CD14-positive monocyte (primary cell): ENCODE data around the gene ACTR10. TPM values are rescaled to one million over a fixed set of nuclear protein-coding genes. Genes with fewer than 3 reads are reported as not detected.

Source experiments
- DNase-seq, 3 donors: peaks; one replicate each; pipeline ENCODE4 v3.0.0-alpha.2; 2011 to 2022
- H2AFZ ChIP-seq: 2 replicates; pipeline ENCODE4 v1.6.0; 2012; ENCODE audit warnings: mild to moderate bottlenecking, low read depth, low read length, inconsistent platforms; ENCODE audit not compliant: insufficient read depth, poor library complexity, severe bottlenecking
- H3K27ac ChIP-seq, 2 donors: 1 replicate in 1 of 2; 2 replicates in 1 of 2; pipeline ENCODE4 v1.5.1; 2012 to 2013; ENCODE audit warnings: low read length in 2 of 2, control low read depth in 1 of 2, inconsistent platforms in 1 of 2, low read depth in 1 of 2, mild to moderate bottlenecking in 1 of 2
- H3K27me3 ChIP-seq, 2 donors: one replicate each; pipeline versions ENCODE4 v1.6.0 to v1.6.1; 2011 to 2013; ENCODE audit warnings: low read length in 2 of 2; ENCODE audit not compliant: control insufficient read depth in 2 of 2, insufficient read depth in 2 of 2
- H3K36me3 ChIP-seq, 2 donors: replicated peaks in 1 of 2; 1 replicate in 1 of 2; 2 replicates in 1 of 2; pipeline versions ENCODE4 v1.5.1 to v1.6.1; 2012 to 2013; ENCODE audit warnings: low read length in 2 of 2, control low read depth in 1 of 2, inconsistent platforms in 1 of 2, mild to moderate bottlenecking in 1 of 2; ENCODE audit not compliant: insufficient read depth in 2 of 2, control insufficient read depth in 1 of 2
- H3K4me1 ChIP-seq, 2 donors: 1 replicate in 1 of 2; 2 replicates in 1 of 2; pipeline versions ENCODE4 v1.5.1 to v1.6.1; 2012 to 2013; ENCODE audit warnings: low read length in 2 of 2, control low read depth in 1 of 2, inconsistent platforms in 1 of 2, mild to moderate bottlenecking in 1 of 2, moderate library complexity in 1 of 2; ENCODE audit not compliant: insufficient read depth in 2 of 2, control insufficient read depth in 1 of 2
- H3K4me2 ChIP-seq: replicated peaks from 2 replicates; pipeline ENCODE3; 2012; ENCODE audit warnings: low read length, moderate library complexity, mild to moderate bottlenecking; ENCODE audit not compliant: poor library complexity, severe bottlenecking; ENCODE audit errors: extremely low read depth
- H3K4me3 ChIP-seq, 3 experiments: fragments of 200-600 bp in 1 of 3; sonication (generic) in 1 of 3; replicated peaks in 1 of 3; 1 replicate in 2 of 3; 2 replicates in 1 of 3; pipeline ENCODE4 v1.5.1; 2011 to 2013; ENCODE audit warnings: low read length in 3 of 3, mild to moderate bottlenecking in 3 of 3, control low read depth in 2 of 3, low read depth in 2 of 3, inconsistent platforms in 1 of 3, moderate library complexity in 1 of 3
- H3K79me2 ChIP-seq: 2 replicates; pipeline ENCODE4 v1.6.0; 2012; ENCODE audit warnings: mild to moderate bottlenecking, control low read depth, inconsistent platforms, low read length, moderate library complexity; ENCODE audit not compliant: insufficient read depth
- H3K9ac ChIP-seq: 2 replicates; pipeline ENCODE4 v1.6.0; 2017; ENCODE audit warnings: low read length, mild to moderate bottlenecking; ENCODE audit not compliant: insufficient read depth, poor library complexity, severe bottlenecking
- H3K9me3 ChIP-seq, 2 donors: replicated peaks in 1 of 2; 1 replicate in 1 of 2; 2 replicates in 1 of 2; pipeline versions ENCODE4 v1.5.1 to v1.6.1; 2012 to 2013; ENCODE audit warnings: low read length in 2 of 2, control low read depth in 1 of 2; ENCODE audit not compliant: control insufficient read depth in 1 of 2, insufficient read depth in 1 of 2
- H4K20me1 ChIP-seq: 2 replicates; pipeline ENCODE4 v1.6.0; 2012; ENCODE audit warnings: mild to moderate bottlenecking, low read length, control low read depth, moderate library complexity; ENCODE audit not compliant: insufficient read depth
- H3K27ac Mint-ChIP-seq, 7 donors: one replicate each; pipeline ENCODE4 v1.8.0; 2020; ENCODE audit warnings: mild to moderate bottlenecking in 7 of 7, mixed read lengths in 7 of 7, moderate library complexity in 6 of 7, inconsistent platforms in 2 of 7
- H3K27me3 Mint-ChIP-seq, 3 donors: one replicate each; pipeline ENCODE4 v1.8.0; 2021 to 2022; ENCODE audit warnings: low read depth in 3 of 3, mild to moderate bottlenecking in 3 of 3, mixed read lengths in 3 of 3, moderate library complexity in 3 of 3, inconsistent platforms in 1 of 3
- H3K36me3 Mint-ChIP-seq, 2 donors: one replicate each; pipeline ENCODE4 v1.8.0; 2020; ENCODE audit warnings: mixed read lengths in 2 of 2, inconsistent platforms in 1 of 2, mild to moderate bottlenecking in 1 of 2
- H3K4me1 Mint-ChIP-seq: one replicate; pipeline ENCODE4 v1.8.0; 2020; ENCODE audit warnings: mild to moderate bottlenecking, mixed read lengths
- H3K4me3 Mint-ChIP-seq, 2 donors: one replicate each; pipeline ENCODE4 v1.8.0; 2020; ENCODE audit warnings: mild to moderate bottlenecking in 2 of 2, mixed read lengths in 2 of 2, moderate library complexity in 1 of 2
- H3K9me3 Mint-ChIP-seq, 7 donors: one replicate each; pipeline ENCODE4 v1.8.0; 2020 to 2022; ENCODE audit warnings: mixed read lengths in 7 of 7, mild to moderate bottlenecking in 6 of 7, moderate library complexity in 6 of 7, inconsistent platforms in 2 of 7
- CTCF ChIP-seq: fragments of 200-600 bp; IDR thresholded peaks from one replicate; pipeline ENCODE4 v1.8.0; 2022; ENCODE audit warnings: antibody characterized with exemption, mild to moderate bottlenecking
- WGBS: methylation state at CpG from one replicate; pipeline ENCODE4 v1.1.5; 2013; ENCODE audit warnings: missing lambda C conversion rate; ENCODE audit not compliant: insufficient coverage; 5-methylcytosine and 5-hydroxymethylcytosine counted together
- intact Hi-C, 2 donors: fragments of 100-400 bp; cut with micrococcal nuclease; formaldehyde crosslinking; loops; one replicate each; pipeline versions ENCODE4 v1.15.0 to v1.15.1; 2023
- polyA plus RNA-seq, 3 donors: library from polyadenylated mRNA; depleted of rRNA in 1 of 3; unstranded in 2 of 3; stranded (reverse) in 1 of 3; fragments of 300-500 nt in 2 of 3; fragments of >200 nt in 1 of 3; fragmentation: Illumina TruSeq in 2 of 3; gene quantifications; 1 replicate in 2 of 3; 2 replicates in 1 of 3; pipeline ENCODE4 v1.2.3, GENCODE V29; 2012 to 2021

The ACTR10 gene
- polyA plus RNA-seq, 3 donors: 33.8 to 91.7 (median 83.3) TPM

- H3K27me3 Mint-ChIP-seq: peaks cover 3 to 7% (median 4%) of the 10 kb centered on the region in 3 donors
- Histone ChIP-seq H3K9ac (no peak overlapping the region), H3K36me3 (no peaks in the 10 kb centered on the region), H3K4me2 (no peak overlapping the region), H3K27ac (no peak overlapping the region), H3K79me2 (no peaks in the 10 kb centered on the region), H4K20me1 (no peaks in the 10 kb centered on the region), H3K4me1 (no peaks in the 10 kb centered on the region), H2AFZ (no peak overlapping the region), H3K27me3 (no peaks in the 10 kb centered on the region), H3K9me3 (no peaks in the 10 kb centered on the region), H3K4me3 (no peak overlapping the region)
- peaks cover 0 to 3% (median 1%) of the 10 kb centered on the region in 7 donors for H3K9me3 Mint-ChIP-seq
- no CpG with 5 or more reads among the region's 1 CpG for WGBS
- TF ChIP-seq CTCF: no peak
- no peak overlapping the region for H3K27ac Mint-ChIP-seq
- DNase-seq: no peak
- intact Hi-C loops: no loop called here
- no peaks in the 10 kb centered on the region for H3K36me3 Mint-ChIP-seq
- H3K4me1 Mint-ChIP-seq: peaks cover 4% of the 10 kb centered on the region
- no peak overlapping the region for H3K4me3 Mint-ChIP-seq
These were observed 32.9 kb upstream of the ACTR10 start for GRCh38 chr14:58167057-58167456.

DNA sequence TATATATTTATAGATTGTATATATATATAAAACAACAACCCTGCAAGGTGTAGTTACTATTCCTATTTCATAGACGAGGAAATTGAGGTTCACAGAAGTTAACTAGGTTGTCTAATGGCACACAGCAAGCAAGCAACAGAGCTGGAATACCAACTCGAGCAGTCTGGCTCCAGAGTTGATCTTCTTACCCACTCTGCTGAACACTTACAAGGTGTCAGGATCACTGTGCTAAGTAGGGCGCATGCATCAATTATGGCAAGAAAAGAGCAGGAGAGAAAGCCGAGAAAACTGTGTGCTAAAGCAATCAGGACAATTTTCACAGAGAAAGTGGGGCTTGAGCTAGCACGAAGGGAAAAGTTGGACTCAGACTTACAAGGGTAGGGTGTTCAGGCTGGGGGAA, 32.1 kb upstream of the ACTR10 start:
- H3K4me3 ChIP-seq: no peak overlapping the region
- H3K27ac ChIP-seq: no peak overlapping the region
- no peak overlapping the region for H2AFZ ChIP-seq
- peaks cover 0 to 3% (median 1%) of the 10 kb centered on the region in 7 donors for H3K9me3 Mint-ChIP-seq
- intact Hi-C loops: no loop called here
- H3K4me1 ChIP-seq: no peaks in the 10 kb centered on the region
- H3K4me3 Mint-ChIP-seq: no peak overlapping the region
- no peaks in the 10 kb centered on the region for H3K27me3 ChIP-seq
- H3K79me2 ChIP-seq: no peaks in the 10 kb centered on the region
- no peaks in the 10 kb centered on the region for H3K36me3 Mint-ChIP-seq
- no peak for DNase-seq
- H4K20me1 ChIP-seq: no peaks in the 10 kb centered on the region
- no peaks in the 10 kb centered on the region for H3K36me3 ChIP-seq
- H3K4me2 ChIP-seq: no peak overlapping the region
- no peak overlapping the region for H3K27ac Mint-ChIP-seq
- TF ChIP-seq CTCF: no peak
- peaks cover 4% of the 10 kb centered on the region for H3K4me1 Mint-ChIP-seq
- WGBS: 92% methylated on average over 4 of the region's 5 CpGs
- H3K9ac ChIP-seq: no peak overlapping the region
- H3K9me3 ChIP-seq: no peaks in the 10 kb centered on the region
- H3K27me3 Mint-ChIP-seq: peaks cover 3 to 7% (median 4%) of the 10 kb centered on the region in 3 donors
